Measurements from ENCODE around the gene LRFN2. TPM values are rescaled to one million over a fixed set of nuclear protein-coding genes. Genes with fewer than 3 reads are reported as not detected.

The LRFN2 gene
- total RNA-seq, 4 donors from 2014 or later = 0.14 to 0.34 TPM; not detected in 2

DNA sequence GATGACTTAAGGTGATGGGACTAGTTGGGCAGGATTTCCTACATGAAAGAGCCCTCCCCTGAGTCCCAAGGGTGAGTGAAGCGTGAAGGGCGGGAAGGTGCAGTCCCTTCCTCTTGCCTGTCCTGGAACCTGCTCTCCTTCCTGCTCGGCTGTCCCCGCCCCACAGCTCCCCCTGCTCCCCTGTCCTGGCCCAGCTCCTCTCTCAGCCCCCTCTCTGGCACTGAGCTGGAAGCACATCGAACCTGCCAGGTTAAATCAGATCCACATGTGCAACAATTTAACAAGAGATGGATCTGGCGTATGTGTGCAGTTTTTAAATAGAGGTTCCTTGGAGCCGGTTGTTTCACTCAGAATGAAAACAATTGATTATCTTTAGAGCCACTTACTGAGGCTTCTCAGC, 95.0 kb downstream of the LRFN2 start:
- peaks cover 0 to 3% of the 10 kb centered on the region in 2 donors for H3K27me3 ChIP-seq
- intact Hi-C loops (cut with DNase I; ENCODE audit: low total_unique reads) = no loop called here

DNA sequence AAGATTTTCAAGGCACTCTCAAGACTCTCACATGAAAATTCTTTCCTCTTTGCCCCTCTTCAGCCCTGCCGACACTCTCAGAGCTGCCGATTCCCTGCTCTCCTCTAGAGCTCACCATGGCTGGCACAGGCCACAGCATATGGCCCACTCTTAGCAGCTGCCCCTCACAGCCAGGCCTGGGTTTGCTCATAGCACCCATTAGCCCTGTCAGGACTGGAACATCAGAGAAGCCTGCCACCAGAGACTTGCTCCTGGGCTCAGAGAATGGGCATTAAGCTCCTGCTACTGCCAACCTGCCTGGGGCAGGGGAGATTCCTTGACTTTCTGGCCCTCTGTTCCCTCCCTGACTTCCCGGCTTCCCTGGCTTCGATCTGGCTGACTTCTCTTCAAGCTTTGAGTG, 96.7 kb downstream of the LRFN2 start:
- no peak for DNase-seq
- intact Hi-C loops (cut with DNase I; ENCODE audit: low total_unique reads) = no loop called here
- Histone ChIP-seq H3K9me3 (no peaks in the 10 kb centered on the region), H3K36me3 (no peaks in the 10 kb centered on the region), H3K4me3 (no peak overlapping the region), H3K27ac (no peak overlapping the region), H3K27me3 (peaks cover 0 to 3% of the 10 kb centered on the region in 2 donors), H3K4me1 (no peaks in the 10 kb centered on the region)
- no peak for TF ChIP-seq POLR2A (IDR thresholded peaks at IDR 0.05)
- TF ChIP-seq, protein P1, sequence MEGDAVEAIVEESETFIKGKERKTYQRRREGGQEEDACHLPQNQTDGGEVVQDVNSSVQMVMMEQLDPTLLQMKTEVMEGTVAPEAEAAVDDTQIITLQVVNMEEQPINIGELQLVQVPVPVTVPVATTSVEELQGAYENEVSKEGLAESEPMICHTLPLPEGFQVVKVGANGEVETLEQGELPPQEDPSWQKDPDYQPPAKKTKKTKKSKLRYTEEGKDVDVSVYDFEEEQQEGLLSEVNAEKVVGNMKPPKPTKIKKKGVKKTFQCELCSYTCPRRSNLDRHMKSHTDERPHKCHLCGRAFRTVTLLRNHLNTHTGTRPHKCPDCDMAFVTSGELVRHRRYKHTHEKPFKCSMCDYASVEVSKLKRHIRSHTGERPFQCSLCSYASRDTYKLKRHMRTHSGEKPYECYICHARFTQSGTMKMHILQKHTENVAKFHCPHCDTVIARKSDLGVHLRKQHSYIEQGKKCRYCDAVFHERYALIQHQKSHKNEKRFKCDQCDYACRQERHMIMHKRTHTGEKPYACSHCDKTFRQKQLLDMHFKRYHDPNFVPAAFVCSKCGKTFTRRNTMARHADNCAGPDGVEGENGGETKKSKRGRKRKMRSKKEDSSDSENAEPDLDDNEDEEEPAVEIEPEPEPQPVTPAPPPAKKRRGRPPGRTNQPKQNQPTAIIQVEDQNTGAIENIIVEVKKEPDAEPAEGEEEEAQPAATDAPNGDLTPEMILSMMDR (IDR thresholded peaks at IDR 0.05) = no peak

More for the DNA sequence above, 95.0 kb downstream of the LRFN2 start:
- Histone ChIP-seq H3K36me3 (no peaks in the 10 kb centered on the region), H3K4me1 (no peaks in the 10 kb centered on the region), H3K9me3 (no peaks in the 10 kb centered on the region), H3K4me3 (no peak overlapping the region), H3K27ac (no peak overlapping the region)
- DNase-seq = no peak
- TF ChIP-seq, protein P1 (IDR thresholded peaks at IDR 0.05) = no peak
- TF ChIP-seq POLR2A (IDR thresholded peaks at IDR 0.05) = no peak

DNA sequence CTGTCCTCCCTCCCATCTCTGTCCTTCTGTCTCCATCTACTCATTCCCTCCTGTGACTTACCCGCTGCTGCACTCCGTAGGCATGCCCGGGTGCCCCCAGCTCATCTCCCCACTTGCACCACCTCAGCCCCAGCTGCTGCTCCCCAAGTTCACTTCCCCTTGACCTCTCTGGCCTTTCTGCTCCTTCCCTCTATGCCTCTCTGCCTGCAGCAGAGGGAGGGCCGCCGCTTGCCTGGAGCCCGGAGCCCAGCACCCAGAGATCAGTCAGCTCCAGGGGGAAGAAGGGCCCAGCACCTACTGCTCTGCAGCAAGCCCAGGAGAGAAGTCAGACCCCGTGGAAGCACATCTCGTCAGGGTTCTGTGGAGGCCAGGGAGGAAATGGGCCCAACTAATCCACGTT, 97.4 kb downstream of the LRFN2 start:
- no peak for TF ChIP-seq POLR2A (IDR thresholded peaks at IDR 0.05)
- intact Hi-C loops (cut with DNase I; ENCODE audit: low total_unique reads) = no loop called here
- DNase-seq = no peak

DNA sequence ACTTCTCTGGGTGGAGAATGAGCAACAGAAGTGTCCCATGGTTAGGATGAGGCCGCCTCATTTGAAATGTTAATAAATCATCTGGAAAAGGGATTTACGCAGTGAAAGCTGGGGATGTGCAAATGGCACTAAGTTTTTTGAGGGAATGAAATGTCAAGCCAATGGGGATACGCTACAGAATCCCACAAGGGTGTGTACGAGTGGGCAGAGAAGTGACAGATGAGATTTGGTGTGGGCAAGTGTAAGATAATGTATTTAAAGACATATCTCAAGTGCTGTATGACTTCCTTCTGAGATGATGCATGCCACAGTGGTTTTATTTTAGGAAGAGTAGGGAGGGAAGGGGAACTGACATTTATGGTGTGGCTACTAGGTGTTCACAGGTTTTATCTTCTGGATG, 100.6 kb downstream of the LRFN2 start:
- TF ChIP-seq, protein P1 (IDR thresholded peaks at IDR 0.05) = no peak
- no peak for TF ChIP-seq POLR2A (IDR thresholded peaks at IDR 0.05)
- intact Hi-C loops (cut with DNase I; ENCODE audit: low total_unique reads) = no loop called here
- Histone ChIP-seq H3K36me3 (no peaks in the 10 kb centered on the region), H3K27me3 (no peaks in the 10 kb centered on the region), H3K27ac (no peak overlapping the region), H3K4me1 (no peaks in the 10 kb centered on the region), H3K4me3 (no peak overlapping the region), H3K9me3 (no peaks in the 10 kb centered on the region)
- no peak for DNase-seq

More for the DNA sequence above, 97.4 kb downstream of the LRFN2 start:
- peaks cover 0 to 3% of the 10 kb centered on the region in 2 donors for H3K27me3 ChIP-seq
- no peaks in the 10 kb centered on the region for H3K36me3 ChIP-seq
- no peak overlapping the region for H3K4me3 ChIP-seq
- H3K27ac ChIP-seq = no peak overlapping the region
- H3K9me3 ChIP-seq = no peaks in the 10 kb centered on the region
- H3K4me1 ChIP-seq = no peaks in the 10 kb centered on the region

DNA sequence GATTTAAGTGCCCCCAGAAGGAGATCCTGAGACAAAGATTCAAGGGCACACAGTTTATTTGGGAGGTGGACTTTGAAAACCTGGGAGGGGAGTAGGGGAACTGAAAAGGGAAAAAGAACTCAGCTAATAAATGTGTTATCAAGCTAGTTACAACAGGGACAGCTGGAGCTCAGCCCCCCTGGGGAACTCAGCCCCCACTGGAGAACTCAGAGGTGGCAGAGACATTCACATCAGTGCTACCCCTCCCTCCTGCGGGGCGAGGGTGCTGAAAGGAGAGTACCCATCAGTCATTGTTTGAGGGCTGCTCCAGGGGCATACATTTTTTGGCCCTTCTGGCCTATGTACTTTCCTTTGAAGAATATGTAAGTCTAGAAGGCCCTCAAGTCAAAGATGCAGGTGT, 101.4 kb downstream of the LRFN2 start:
- TF ChIP-seq POLR2A (IDR thresholded peaks at IDR 0.05) = no peak
- TF ChIP-seq, protein P1 (IDR thresholded peaks at IDR 0.05) = no peak
- no peak for DNase-seq
- H3K4me1 ChIP-seq = no peaks in the 10 kb centered on the region
- no peak overlapping the region for H3K4me3 ChIP-seq
- no peaks in the 10 kb centered on the region for H3K27me3 ChIP-seq
- intact Hi-C loops (cut with DNase I; ENCODE audit: low total_unique reads) = no loop called here
- H3K9me3 ChIP-seq = no peaks in the 10 kb centered on the region
- H3K36me3 ChIP-seq = no peaks in the 10 kb centered on the region
- no peak overlapping the region for H3K27ac ChIP-seq

DNA sequence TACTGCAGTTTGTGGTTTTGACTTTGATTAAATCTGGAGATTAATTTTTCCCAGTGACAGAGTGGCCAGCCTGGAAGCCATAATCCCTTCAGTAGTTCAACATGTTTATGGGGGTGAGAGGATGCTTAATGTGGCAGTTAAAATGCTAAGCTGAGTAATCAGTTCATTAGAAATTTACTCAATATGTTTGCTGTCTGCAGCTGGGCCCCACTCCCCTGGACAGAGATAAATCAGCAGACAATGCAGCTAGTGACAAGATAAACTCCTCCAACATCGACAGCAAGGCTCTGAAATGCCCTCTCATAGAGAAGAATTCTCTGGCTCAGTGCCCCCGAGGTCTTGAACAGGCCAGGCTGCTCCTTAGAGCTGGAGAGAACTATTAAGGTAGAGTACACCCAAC, 101.9 kb downstream of the LRFN2 start:
- H3K4me1 ChIP-seq = no peaks in the 10 kb centered on the region
- no peaks in the 10 kb centered on the region for H3K36me3 ChIP-seq
- intact Hi-C loops (cut with DNase I; ENCODE audit: low total_unique reads) = no loop called here
- H3K9me3 ChIP-seq = no peaks in the 10 kb centered on the region
- H3K4me3 ChIP-seq = no peak overlapping the region
- H3K27me3 ChIP-seq = no peaks in the 10 kb centered on the region
- TF ChIP-seq POLR2A (IDR thresholded peaks at IDR 0.05) = no peak
- TF ChIP-seq, protein P1 (IDR thresholded peaks at IDR 0.05) = no peak
- DNase-seq = no peak
- H3K27ac ChIP-seq = no peak overlapping the region
